NCI-H510A (cell line): ENCODE results near the gene DUSP12.

Experiments
- DNase-seq: peaks from one replicate; lab custom pipeline; 2025; lab: John Stamatoyannopoulos, UW

DUSP12 gene

GRCh38 chr1:161770250-161770649 lies 20.7 kb downstream of the DUSP12 start:
- DNase-seq: no peak

GRCh38 chr1:161771161-161771560 lies 21.6 kb downstream of the DUSP12 start:
- DNase-seq: no peak

DNA sequence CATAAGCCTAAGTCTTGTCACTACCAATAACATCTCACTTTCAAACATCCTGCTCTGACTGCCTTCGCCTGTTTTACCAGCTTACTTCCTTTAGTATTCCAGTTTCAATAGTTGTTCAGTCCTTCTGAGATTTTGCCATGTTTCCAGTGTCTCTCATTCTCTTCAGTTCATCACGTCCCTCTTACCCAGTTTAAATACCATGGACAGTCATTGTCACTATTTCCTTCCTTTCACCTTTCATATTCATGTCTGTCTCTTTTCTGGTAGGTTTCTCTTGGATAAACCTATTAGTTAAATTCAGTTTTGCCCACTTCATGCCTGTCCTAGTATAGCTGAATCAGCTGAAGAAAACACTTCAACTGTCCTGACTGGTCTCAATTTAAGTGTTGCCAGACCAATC lies 22.4 kb downstream of the DUSP12 start:
- no peak for DNase-seq

- no peak for DNase-seq
Measured at GRCh38 chr1:161772397-161772796, 22.8 kb downstream of the DUSP12 start.

- DNase-seq: no peak
Measured at GRCh38 chr1:161773791-161774190, 24.2 kb downstream of the DUSP12 start.

DNA sequence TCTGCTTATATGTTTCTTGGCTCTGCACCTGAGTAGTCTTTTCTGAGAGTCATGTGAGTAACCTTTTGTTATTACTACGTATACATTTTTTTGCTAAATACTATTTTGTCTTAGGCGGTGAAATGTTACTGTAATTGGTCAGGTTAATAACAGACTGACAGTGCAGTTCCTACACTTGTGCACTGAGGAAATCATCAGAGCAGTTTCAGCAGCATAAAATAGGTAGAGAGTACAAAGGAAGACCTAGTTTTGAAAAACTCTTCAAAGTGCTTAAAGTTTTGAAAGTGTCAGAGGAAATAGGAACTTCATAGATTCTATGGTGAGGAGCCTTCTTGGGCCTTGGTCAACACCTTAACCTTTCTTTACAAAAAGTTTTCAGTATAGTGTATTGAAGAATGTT lies 27.7 kb downstream of the DUSP12 start:
- no peak for DNase-seq

DNA sequence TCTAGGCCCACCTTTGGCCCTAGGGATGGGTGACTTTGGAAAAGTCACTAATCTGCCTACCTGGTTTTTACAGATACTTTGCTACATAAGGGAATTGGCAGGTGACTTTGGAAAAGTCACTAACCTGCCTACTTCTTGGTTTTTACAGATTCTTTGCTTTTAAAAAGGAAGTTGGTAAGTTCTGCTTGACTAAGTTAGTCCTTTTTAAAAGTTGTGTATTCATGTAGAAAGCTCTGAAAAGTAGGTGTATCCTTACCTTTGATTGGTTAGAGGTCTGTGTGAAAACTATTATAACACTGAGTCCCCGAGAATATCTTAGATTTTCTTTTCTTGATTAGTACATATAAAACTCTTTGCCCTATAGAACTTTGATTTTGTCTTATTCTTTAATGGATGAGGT lies 28.9 kb downstream of the DUSP12 start:
- no peak for DNase-seq

DNA sequence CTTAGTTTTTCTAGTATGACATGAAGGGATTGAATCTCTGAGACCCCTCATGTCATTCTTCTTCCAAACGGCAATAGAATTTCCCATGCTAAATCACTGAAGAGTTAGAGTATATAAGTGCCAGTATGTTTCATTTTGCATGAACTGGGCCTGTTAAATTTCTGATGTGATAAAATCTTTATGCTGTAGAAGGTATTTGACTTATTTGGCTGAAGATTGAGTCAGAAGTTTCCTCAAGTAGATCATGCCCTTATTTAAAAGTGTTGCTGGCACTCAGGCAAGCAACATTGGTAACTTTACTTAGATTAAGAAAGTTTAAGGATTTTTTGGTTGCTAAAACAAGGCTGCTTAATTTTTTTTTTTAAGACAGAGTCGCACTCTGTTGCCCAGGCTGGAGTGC lies 29.8 kb downstream of the DUSP12 start:
- DNase-seq: no peak

GRCh38 chr1:161781995-161782394 lies 32.4 kb downstream of the DUSP12 start:
- DNase-seq: no peak

DNA sequence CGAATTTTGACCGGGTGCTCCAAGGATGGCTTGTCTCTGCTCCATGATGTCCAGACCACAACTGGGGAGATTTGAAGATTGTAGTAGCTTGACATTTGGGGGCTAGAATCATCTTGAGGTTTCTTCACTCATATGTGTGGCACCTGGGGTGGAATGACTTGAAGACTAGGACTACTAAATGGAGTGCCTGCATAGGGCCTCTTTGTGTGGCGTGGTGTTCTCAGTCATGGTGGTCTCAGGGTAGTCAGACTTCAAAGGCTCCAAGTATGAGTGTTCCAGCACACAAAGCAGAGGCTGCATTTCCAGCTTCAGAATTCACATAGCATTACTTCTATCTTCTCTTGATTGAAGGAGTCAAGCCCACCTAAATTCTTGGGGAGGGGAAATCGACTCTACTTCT lies 33.3 kb downstream of the DUSP12 start:
- no peak for DNase-seq

DNA sequence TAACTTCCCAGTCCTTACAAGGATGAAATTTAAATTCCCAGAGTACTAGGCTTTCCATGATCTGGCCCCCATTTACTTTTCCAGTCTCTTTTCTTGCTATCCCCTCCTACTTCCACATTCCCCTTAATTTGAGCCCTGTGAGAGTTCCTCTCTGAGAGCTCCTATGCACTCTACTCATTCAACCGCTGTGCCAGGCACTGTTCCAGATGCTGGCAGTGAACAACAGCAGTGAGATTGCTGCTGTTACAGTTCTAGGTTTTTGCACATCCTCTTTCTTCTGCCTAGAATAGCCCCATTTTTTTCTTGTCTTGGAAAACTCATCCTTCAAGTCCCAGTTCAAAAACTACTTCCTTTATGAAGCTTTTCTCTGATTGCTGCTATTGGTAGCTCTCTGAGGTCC lies 35.4 kb downstream of the DUSP12 start:
- no peak for DNase-seq

- DNase-seq: no peak
Measured at GRCh38 chr1:161787355-161787754, 37.8 kb downstream of the DUSP12 start.

DNA sequence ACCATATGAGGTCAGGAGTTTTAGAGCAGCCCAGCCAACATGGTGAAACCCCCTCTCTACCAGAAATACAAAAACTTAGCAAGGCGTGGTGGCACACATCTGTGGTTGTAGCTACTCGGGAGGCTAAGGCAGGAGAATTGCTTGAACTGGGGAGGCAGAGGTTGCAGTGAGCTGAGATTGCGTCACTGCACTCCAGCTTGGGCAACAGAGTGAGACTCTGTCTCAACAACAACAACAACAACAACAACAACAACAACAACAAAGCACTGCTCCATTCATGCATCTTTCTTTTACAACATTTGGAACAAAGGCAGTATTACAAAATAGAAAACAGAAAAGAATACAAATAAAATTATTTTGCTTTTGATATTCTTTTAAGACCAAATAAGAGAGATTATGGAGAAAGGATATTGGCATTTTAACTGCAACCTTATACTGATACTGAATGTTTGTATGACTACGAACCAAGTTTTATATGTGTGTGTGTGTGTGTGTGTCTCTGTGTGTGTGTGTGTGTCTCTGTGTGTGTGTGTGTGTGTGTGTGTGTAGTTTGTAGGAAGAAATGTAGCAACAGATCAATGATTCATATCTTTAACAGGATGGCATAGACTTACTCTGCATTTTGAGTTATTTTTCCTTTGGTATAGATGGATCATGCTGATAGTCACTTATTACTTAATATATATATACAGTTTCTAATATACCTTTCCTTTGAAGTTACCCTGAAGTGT lies 41.2 kb downstream of the DUSP12 start:
- DNase-seq: no peak

DNA sequence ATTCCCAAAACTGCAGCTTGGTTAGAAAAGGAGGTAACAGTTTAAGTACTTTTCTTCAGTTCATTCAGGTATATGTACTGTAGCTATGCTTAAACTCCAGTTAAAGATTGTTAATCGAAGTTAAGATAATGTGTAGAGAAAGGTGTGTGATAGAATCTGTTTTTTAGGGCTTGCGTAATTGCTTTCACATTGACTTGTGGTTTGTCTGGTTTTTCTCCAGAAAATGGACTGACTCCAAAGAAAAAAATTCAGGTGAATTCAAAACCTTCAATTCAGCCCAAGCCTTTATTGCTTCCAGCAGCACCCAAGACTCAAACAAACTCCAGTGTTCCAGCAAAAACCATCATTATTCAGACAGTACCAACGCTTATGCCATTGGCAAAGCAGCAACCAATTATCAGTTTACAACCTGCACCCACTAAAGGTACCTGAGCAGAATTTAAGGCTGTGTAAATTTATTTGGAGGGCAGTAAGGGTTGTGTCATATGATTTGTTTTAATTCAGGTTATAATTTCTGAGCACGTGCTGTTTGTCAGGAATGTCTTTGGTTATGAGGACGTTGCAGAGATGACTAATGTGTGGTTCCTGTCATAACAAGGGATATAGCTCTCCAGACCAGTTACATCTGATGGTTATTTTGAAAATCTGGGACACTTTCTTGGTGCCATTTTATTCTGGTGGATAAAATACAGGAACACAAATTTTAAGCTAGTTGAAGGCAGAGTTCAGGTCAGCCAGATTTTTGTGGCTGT lies 42.5 kb downstream of the DUSP12 start:
- DNase-seq: no peak

DNA sequence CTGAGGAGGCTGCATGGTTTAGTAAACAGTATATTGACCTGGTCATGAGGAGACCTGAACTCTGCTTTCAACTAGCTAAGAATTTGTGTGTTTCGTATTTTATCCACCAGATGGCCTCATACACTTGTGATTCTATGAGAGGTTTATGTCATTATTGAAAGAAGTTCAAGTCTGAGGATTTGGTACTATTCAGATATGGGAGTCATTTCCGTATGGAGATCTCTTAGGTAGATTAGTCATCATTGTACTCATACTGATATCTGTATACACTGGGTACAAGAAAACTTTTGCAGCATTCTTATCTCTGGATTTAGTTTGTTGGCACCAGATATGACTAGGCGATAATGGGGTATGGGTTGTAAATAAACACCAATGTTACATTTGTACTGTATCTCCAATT lies 43.2 kb downstream of the DUSP12 start:
- no peak for DNase-seq

GRCh38 chr1:161799792-161800191 lies 50.2 kb downstream of the DUSP12 start:
- DNase-seq: no peak

GRCh38 chr1:161801955-161802354 lies 52.4 kb downstream of the DUSP12 start:
- DNase-seq: no peak

DNA sequence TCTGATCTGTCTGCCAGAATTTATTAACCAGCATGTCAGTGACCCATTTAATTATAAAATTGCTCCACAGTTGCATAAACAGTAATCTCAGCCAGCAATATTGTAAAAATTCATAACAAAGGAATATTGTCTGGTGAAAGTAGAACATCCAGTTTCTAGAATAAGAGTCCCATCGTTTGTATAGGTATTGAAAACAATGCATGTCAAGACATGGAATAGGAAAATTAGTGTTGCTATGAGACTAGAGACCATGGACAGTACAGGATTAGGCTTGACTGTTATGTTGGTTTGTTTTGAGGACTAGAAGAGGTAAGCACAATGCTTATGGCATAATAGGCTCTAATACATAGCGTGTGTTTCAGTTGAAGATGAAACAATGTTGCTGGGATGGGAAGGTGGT lies 53.6 kb downstream of the DUSP12 start:
- no peak for DNase-seq

- no peak for DNase-seq
Measured at GRCh38 chr1:161805399-161806197, 56.0 kb downstream of the DUSP12 start.
